ENCODE data around the gene RBM18.

Gene RBM18

GRCh38 chr9:122204055-122204454 lies 60.6 kb downstream of the RBM18 start:
- no peak for DNase-seq (ENCODE audit: low read depth in 2 of 2)

- no peak for DNase-seq (ENCODE audit: low read depth in 2 of 2)
Measured at GRCh38 chr9:122202111-122202510, 62.5 kb downstream of the RBM18 start.

GRCh38 chr9:122201641-122202040 lies 63.0 kb downstream of the RBM18 start:
- no peak for DNase-seq (ENCODE audit: low read depth in 2 of 2)

- no peak for DNase-seq (ENCODE audit: low read depth in 2 of 2)
Measured at GRCh38 chr9:122200960-122201595, 63.6 kb downstream of the RBM18 start.

GRCh38 chr9:122197882-122198281 lies 66.8 kb downstream of the RBM18 start:
- DNase-seq (ENCODE audit: low read depth in 2 of 2): no peak

GRCh38 chr9:122197426-122197825 lies 67.2 kb downstream of the RBM18 start:
- no peak for DNase-seq (ENCODE audit: low read depth in 2 of 2)

GRCh38 chr9:122195875-122196274 lies 68.8 kb downstream of the RBM18 start:
- DNase-seq (ENCODE audit: low read depth in 2 of 2): no peak

GRCh38 chr9:122193651-122194050 lies 71.0 kb downstream of the RBM18 start:
- DNase-seq (ENCODE audit: low read depth in 2 of 2): no peak

- DNase-seq (ENCODE audit: low read depth in 2 of 2): no peak
Measured at GRCh38 chr9:122192914-122193525, 71.6 kb downstream of the RBM18 start.

GRCh38 chr9:122192261-122192875 lies 72.3 kb downstream of the RBM18 start:
- DNase-seq (ENCODE audit: low read depth in 2 of 2): no peak

GRCh38 chr9:122191584-122191983 lies 73.1 kb downstream of the RBM18 start:
- no peak for DNase-seq (ENCODE audit: low read depth in 2 of 2)

- DNase-seq (ENCODE audit: low read depth in 2 of 2): no peak
Measured at GRCh38 chr9:122190597-122191381, 73.9 kb downstream of the RBM18 start.

GRCh38 chr9:122188369-122188768 lies 76.3 kb downstream of the RBM18 start:
- no peak for DNase-seq (ENCODE audit: low read depth in 2 of 2)

All from stimulated activated CD4-positive, alpha-beta T cell treated with anti-CD3 and anti-CD28 coated beads, Interleukin-1b, Interleukin-23, amount 100 ng/mL, for 4 hours (primary cell).